ENCODE results near the gene ZMYM5.

GRCh38 chr13:19881641-19882040, 18.2 kb upstream of the ZMYM5 start:
- no peak for TF ChIP-seq POLR2AphosphoS5 (IDR thresholded peaks at IDR 0.05)
- TF ChIP-seq CTCF (IDR thresholded peaks at IDR 0.05) = no peak
- TF ChIP-seq POLR2A (IDR thresholded peaks at IDR 0.05; ENCODE audit: low read depth) = no peak
